Trophoblast cell (in vitro differentiated cells and primary cell): ENCODE results near the gene FOXI2.

Source experiments
- DNase-seq, 2 donors: peaks; one replicate each; pipeline ENCODE4 v3.0.0-alpha.2; 2016
- H2AFZ ChIP-seq: 2 replicates; pipeline ENCODE4 v1.6.1; 2013; ENCODE audit warnings: low read length, moderate library complexity, mild to moderate bottlenecking; ENCODE audit not compliant: insufficient read depth, poor library complexity
- H2AK5ac ChIP-seq: 2 replicates; pipeline ENCODE4 v1.6.1; 2013; ENCODE audit warnings: mild to moderate bottlenecking, low read length
- H2BK120ac ChIP-seq: 2 replicates; pipeline ENCODE4 v1.6.1; 2013; ENCODE audit warnings: low read length, mild to moderate bottlenecking, moderate library complexity; ENCODE audit not compliant: insufficient read depth, poor library complexity
- H2BK12ac ChIP-seq: 2 replicates; pipeline ENCODE4 v1.6.1; 2013; ENCODE audit warnings: mild to moderate bottlenecking, low read length, moderate library complexity
- H2BK5ac ChIP-seq: 2 replicates; pipeline ENCODE4 v1.6.1; 2013; ENCODE audit warnings: low read length, low read depth, moderate library complexity, mild to moderate bottlenecking; ENCODE audit not compliant: poor library complexity
- H3K14ac ChIP-seq: 2 replicates; pipeline ENCODE4 v1.6.1; 2013; ENCODE audit warnings: mild to moderate bottlenecking, low read length
- H3K18ac ChIP-seq: 2 replicates; pipeline ENCODE4 v1.6.1; 2013; ENCODE audit warnings: mild to moderate bottlenecking, low read length
- H3K23ac ChIP-seq: 2 replicates; pipeline ENCODE4 v1.6.1; 2013; ENCODE audit warnings: low read length
- H3K27ac ChIP-seq: 2 replicates; pipeline ENCODE4 v1.5.1; 2013; ENCODE audit warnings: low read depth, mild to moderate bottlenecking, inconsistent platforms, low read length, moderate library complexity
- H3K27me3 ChIP-seq: 2 replicates; pipeline ENCODE4 v1.6.1; 2013; ENCODE audit warnings: inconsistent platforms, mild to moderate bottlenecking, low read length, moderate library complexity; ENCODE audit not compliant: insufficient read depth
- H3K36me3 ChIP-seq, 2 experiments: 1 replicate in 1 of 2; 2 replicates in 1 of 2; pipeline ENCODE4 v1.6.1; 2013; ENCODE audit warnings: low read length in 2 of 2, mild to moderate bottlenecking in 2 of 2, moderate library complexity in 1 of 2; ENCODE audit not compliant: insufficient read depth in 2 of 2, control insufficient read depth in 1 of 2
- H3K4ac ChIP-seq: 2 replicates; pipeline ENCODE4 v1.6.1; 2013; ENCODE audit warnings: low read depth, mild to moderate bottlenecking, low read length, moderate library complexity
- H3K4me1 ChIP-seq, 2 experiments: 1 replicate in 1 of 2; 2 replicates in 1 of 2; pipeline ENCODE4 v1.6.1; 2013; ENCODE audit warnings: low read length in 2 of 2, mild to moderate bottlenecking in 2 of 2, moderate library complexity in 1 of 2; ENCODE audit not compliant: insufficient read depth in 2 of 2, control insufficient read depth in 1 of 2
- H3K4me2 ChIP-seq: 2 replicates; pipeline ENCODE4 v1.6.1; 2013; ENCODE audit warnings: inconsistent platforms, mild to moderate bottlenecking, low read length, moderate library complexity
- H3K4me3 ChIP-seq: 2 replicates; pipeline ENCODE4 v1.5.1; 2013; ENCODE audit warnings: mild to moderate bottlenecking, low read depth, low read length, inconsistent platforms
- H3K79me1 ChIP-seq: one replicate; pipeline ENCODE4 v1.6.1; 2013; ENCODE audit warnings: low read length
- H3K79me2 ChIP-seq: 2 replicates; pipeline ENCODE4 v1.6.1; 2013; ENCODE audit warnings: low read length, mild to moderate bottlenecking; ENCODE audit not compliant: control insufficient read depth, insufficient read depth, poor library complexity
- H3K9ac ChIP-seq: 2 replicates; pipeline ENCODE4 v1.6.1; 2013; ENCODE audit warnings: mild to moderate bottlenecking, low read length
- H3K9me3 ChIP-seq: 2 replicates; pipeline ENCODE4 v1.6.1; 2013; ENCODE audit warnings: low read depth, mild to moderate bottlenecking, control low read depth, inconsistent platforms, low read length; ENCODE audit not compliant: insufficient read depth
- H4K12ac ChIP-seq: 2 replicates; pipeline ENCODE4 v1.6.1; 2013; ENCODE audit warnings: low read depth, mild to moderate bottlenecking, low read length, moderate library complexity
- H4K8ac ChIP-seq: 2 replicates; pipeline ENCODE4 v1.6.1; 2013; ENCODE audit warnings: low read depth, mild to moderate bottlenecking, low read length, moderate library complexity
- H4K91ac ChIP-seq: one replicate; pipeline ENCODE4 v1.6.1; 2013; ENCODE audit warnings: low read depth, mild to moderate bottlenecking, low read length, moderate library complexity
- WGBS: extraction: QIAGEN DNeasy Blood & Tissue Kit; methylation state at CpG from one replicate; pipeline ENCODE4 v1.1.7; 2013; ENCODE audit warnings: missing lambda C conversion rate; ENCODE audit not compliant: insufficient read length, insufficient coverage; ENCODE audit errors: extremely low coverage; 5-methylcytosine and 5-hydroxymethylcytosine counted together

Gene FOXI2

GRCh38 chr10:127734753-127735152 is 2.2 kb upstream of the FOXI2 start:
- H3K14ac ChIP-seq: no peak overlapping the region
- H3K23ac ChIP-seq: no peak overlapping the region
- no CpG with 5 or more reads among the region's 11 CpGs for WGBS
- H3K4me1 ChIP-seq: peaks cover 6% of the 10 kb centered on the region in 2 experiments
- H3K9me3 ChIP-seq: peaks cover 4% of the 10 kb centered on the region
- no peak overlapping the region for H2BK120ac ChIP-seq
- peak in 1 of 2 donors; percentile 9 for DNase-seq
- no peak overlapping the region for H4K12ac ChIP-seq
- no peak overlapping the region for H2BK12ac ChIP-seq
- no peak overlapping the region for H2BK5ac ChIP-seq
- H3K27me3 ChIP-seq: peaks cover 49% of the 10 kb centered on the region
- H3K79me2 ChIP-seq: no peaks in the 10 kb centered on the region
- H3K36me3 ChIP-seq: no peaks in the 10 kb centered on the region
- no peak overlapping the region for H2AFZ ChIP-seq
- no peak overlapping the region for H3K4ac ChIP-seq
- no peak overlapping the region for H3K18ac ChIP-seq
- H3K79me1 ChIP-seq: no peaks in the 10 kb centered on the region
- H3K4me3 ChIP-seq: no peak overlapping the region
- H4K91ac ChIP-seq: no peak overlapping the region
- H3K9ac ChIP-seq: no peak overlapping the region
- no peak overlapping the region for H3K4me2 ChIP-seq
- H2AK5ac ChIP-seq: no peak overlapping the region
- H3K27ac ChIP-seq: no peak overlapping the region
- H4K8ac ChIP-seq: no peak overlapping the region

- no peak overlapping the region for H2BK12ac ChIP-seq
- no peak overlapping the region for H3K27ac ChIP-seq
- H2AK5ac ChIP-seq: no peak overlapping the region
- no peak overlapping the region for H3K4ac ChIP-seq
- WGBS: no CpG with 5 or more reads among the region's 13 CpGs
- H3K9me3 ChIP-seq: peaks cover 6% of the 10 kb centered on the region
- peaks cover 6% of the 10 kb centered on the region in 2 experiments for H3K4me1 ChIP-seq
- H2BK120ac ChIP-seq: no peak overlapping the region
- no peak overlapping the region for H3K18ac ChIP-seq
- no peaks in the 10 kb centered on the region for H3K79me1 ChIP-seq
- H4K91ac ChIP-seq: no peak overlapping the region
- H3K4me3 ChIP-seq: no peak overlapping the region
- no peak for DNase-seq
- H3K14ac ChIP-seq: no peak overlapping the region
- H3K4me2 ChIP-seq: no peak overlapping the region
- H4K8ac ChIP-seq: no peak overlapping the region
- H3K23ac ChIP-seq: no peak overlapping the region
- H3K27me3 ChIP-seq: peaks cover 49% of the 10 kb centered on the region
- H3K9ac ChIP-seq: no peak overlapping the region
- no peak overlapping the region for H2BK5ac ChIP-seq
- no peak overlapping the region for H2AFZ ChIP-seq
- no peaks in the 10 kb centered on the region for H3K36me3 ChIP-seq
- no peak overlapping the region for H4K12ac ChIP-seq
- H3K79me2 ChIP-seq: no peaks in the 10 kb centered on the region
These were observed 1.8 kb upstream of the FOXI2 start for GRCh38 chr10:127735156-127735555.

GRCh38 chr10:127735723-127736221 is 1.2 kb upstream of the FOXI2 start:
- Histone ChIP-seq H3K79me1 (no peaks in the 10 kb centered on the region), H3K4me2 (no peak overlapping the region), H4K91ac (no peak overlapping the region), H4K8ac (no peak overlapping the region), H3K23ac (no peak overlapping the region), H2AK5ac (no peak overlapping the region), H3K4ac (no peak overlapping the region), H2BK5ac (no peak overlapping the region), H3K9ac (no peak overlapping the region), H3K18ac (no peak overlapping the region), H4K12ac (no peak overlapping the region), H2BK12ac (no peak overlapping the region), H3K79me2 (no peaks in the 10 kb centered on the region), H3K27ac (no peak overlapping the region), H3K4me1 (peaks cover 6% of the 10 kb centered on the region in 2 experiments), H2AFZ (no peak overlapping the region), H3K27me3 (peaks cover 49% of the 10 kb centered on the region), H2BK120ac (no peak overlapping the region), H3K14ac (no peak overlapping the region), H3K36me3 (no peaks in the 10 kb centered on the region), H3K4me3 (no peak overlapping the region), H3K9me3 (peaks cover 6% of the 10 kb centered on the region)
- WGBS: no CpG with 5 or more reads among the region's 24 CpGs
- no peak for DNase-seq

GRCh38 chr10:127736222-127736914 is 617 bp upstream of the FOXI2 start:
- H3K4ac ChIP-seq: no peak overlapping the region
- no peak overlapping the region for H2AK5ac ChIP-seq
- peak overlapping the region; percentile 49 for H3K4me2 ChIP-seq
- H3K23ac ChIP-seq: no peak overlapping the region
- H3K79me1 ChIP-seq: no peaks in the 10 kb centered on the region
- H3K27me3 ChIP-seq: peaks cover 49% of the 10 kb centered on the region
- no peak overlapping the region for H3K27ac ChIP-seq
- WGBS: no CpG with 5 or more reads among the region's 66 CpGs
- H2BK5ac ChIP-seq: no peak overlapping the region
- no peak overlapping the region for H2AFZ ChIP-seq
- H3K79me2 ChIP-seq: no peaks in the 10 kb centered on the region
- DNase-seq: no peak
- no peak overlapping the region for H2BK12ac ChIP-seq
- no peak overlapping the region for H3K18ac ChIP-seq
- no peaks in the 10 kb centered on the region for H3K36me3 ChIP-seq
- H3K9ac ChIP-seq: no peak overlapping the region
- peaks cover 6% of the 10 kb centered on the region in 2 experiments for H3K4me1 ChIP-seq
- no peak overlapping the region for H4K12ac ChIP-seq
- H2BK120ac ChIP-seq: no peak overlapping the region
- H4K91ac ChIP-seq: no peak overlapping the region
- H3K4me3 ChIP-seq: no peak overlapping the region
- H3K9me3 ChIP-seq: peaks cover 6% of the 10 kb centered on the region
- H3K14ac ChIP-seq: no peak overlapping the region
- no peak overlapping the region for H4K8ac ChIP-seq
